Measurements from ENCODE around the gene FAM47E.

DNA sequence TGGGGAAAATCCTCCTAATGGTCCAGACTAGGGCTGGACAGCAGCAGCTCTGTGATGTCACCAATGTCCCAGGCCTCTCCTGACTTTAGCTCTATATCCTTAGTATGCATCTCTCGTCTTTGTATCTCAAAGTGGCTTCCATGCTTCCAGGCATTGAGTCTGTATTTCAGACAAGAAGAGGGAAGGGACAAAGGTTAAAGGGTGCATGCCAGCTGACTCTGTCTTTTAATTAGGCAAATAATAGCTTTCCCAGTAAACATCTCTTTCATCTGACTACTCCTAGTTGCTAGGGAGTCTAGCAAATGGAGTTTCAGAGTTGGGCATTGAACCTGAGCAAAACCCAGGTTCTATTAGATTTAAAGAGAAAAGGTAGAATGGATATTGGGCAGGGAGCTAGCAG, 5.4 kb downstream of the FAM47E start:
- TF ChIP-seq CTCF (IDR thresholded peaks at IDR 0.05; ENCODE audit: poor library complexity) = no peak
- no peak for TF ChIP-seq EZH2 (IDR thresholded peaks at IDR 0.05; ENCODE audit: borderline replicate concordance)

Data from hepatocyte (in vitro differentiated cells).